ENCODE measurements around the gene AGAP2. TPM values are rescaled to one million over a fixed set of nuclear protein-coding genes. Genes with fewer than 3 reads are reported as not detected.
A peak's percentile ranks its signal among the peaks of the same experiment; 100 is the strongest.

Gene AGAP2
- polyA plus RNA-seq, 1 donor: 2.9 TPM

DNA sequence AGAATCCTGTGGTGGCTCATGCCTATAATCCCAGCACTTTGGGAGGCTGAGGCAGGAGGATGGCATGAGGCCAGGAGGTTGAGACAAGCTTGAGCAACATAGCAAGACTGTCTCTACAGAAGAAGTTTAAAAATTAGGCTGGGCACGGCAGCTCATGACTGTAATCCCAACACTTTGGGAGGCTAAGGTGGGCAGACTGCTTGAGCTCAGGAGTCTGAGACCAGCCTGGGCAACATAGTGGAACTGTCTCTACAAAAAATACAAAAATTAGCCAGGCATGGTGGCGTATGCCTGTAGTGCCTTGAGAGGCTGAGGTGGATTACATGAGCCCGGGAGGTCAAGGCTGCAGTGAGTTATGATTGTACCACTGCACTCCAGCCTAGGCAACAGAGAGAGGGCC, 29.3 kb upstream of the AGAP2 start:
- Histone ChIP-seq H3K27ac (ENCODE audit: low read length) (no peak overlapping the region), H3K9me3 (ENCODE audit: control insufficient read depth, low read depth, low read length) (peaks cover 10% of the 10 kb centered on the region), H3K36me3 (ENCODE audit: control insufficient read depth, insufficient read depth, low read length) (peaks cover 14% of the 10 kb centered on the region), H3K27me3 (ENCODE audit: control insufficient read depth, insufficient read depth, low read length) (peaks cover 45% of the 10 kb centered on the region), H3K4me3 (ENCODE audit: low read length) (no peak overlapping the region), H3K4me1 (ENCODE audit: control insufficient read depth, insufficient read depth, low read length) (peaks cover 28% of the 10 kb centered on the region)
- DNase-seq: no peak
- WGBS (ENCODE audit: insufficient coverage, low lambda C conversion rate): 80% methylated on average over 1 of the region's 3 CpGs

DNA sequence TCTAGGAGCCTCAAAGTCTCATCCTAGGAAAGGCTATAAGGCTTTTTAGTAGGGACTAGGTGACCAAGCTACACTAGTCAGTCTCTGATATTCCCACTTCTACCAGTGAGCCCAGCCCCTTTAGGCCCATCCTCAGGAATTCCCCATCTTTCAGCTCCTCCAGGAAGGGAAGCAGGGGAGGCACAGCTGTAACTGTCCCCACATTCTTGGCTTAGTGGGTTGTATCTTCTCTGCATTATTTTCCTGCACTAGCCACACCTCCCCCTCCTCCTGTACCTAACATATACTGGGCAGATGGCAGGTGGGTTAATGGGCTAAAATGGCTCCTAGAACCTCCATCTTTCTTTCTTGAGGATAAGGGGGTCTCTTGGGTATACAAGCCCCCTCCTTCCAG, 28.8 kb upstream of the AGAP2 start:
- no peak overlapping the region for H3K27ac ChIP-seq (ENCODE audit: low read length)
- no peak overlapping the region for H3K4me3 ChIP-seq (ENCODE audit: low read length)
- H3K36me3 ChIP-seq (ENCODE audit: control insufficient read depth, insufficient read depth, low read length): peaks cover 14% of the 10 kb centered on the region
- peaks cover 10% of the 10 kb centered on the region for H3K9me3 ChIP-seq (ENCODE audit: control insufficient read depth, low read depth, low read length)
- peaks cover 45% of the 10 kb centered on the region for H3K27me3 ChIP-seq (ENCODE audit: control insufficient read depth, insufficient read depth, low read length)
- no peak for DNase-seq
- peaks cover 28% of the 10 kb centered on the region for H3K4me1 ChIP-seq (ENCODE audit: control insufficient read depth, insufficient read depth, low read length)

DNA sequence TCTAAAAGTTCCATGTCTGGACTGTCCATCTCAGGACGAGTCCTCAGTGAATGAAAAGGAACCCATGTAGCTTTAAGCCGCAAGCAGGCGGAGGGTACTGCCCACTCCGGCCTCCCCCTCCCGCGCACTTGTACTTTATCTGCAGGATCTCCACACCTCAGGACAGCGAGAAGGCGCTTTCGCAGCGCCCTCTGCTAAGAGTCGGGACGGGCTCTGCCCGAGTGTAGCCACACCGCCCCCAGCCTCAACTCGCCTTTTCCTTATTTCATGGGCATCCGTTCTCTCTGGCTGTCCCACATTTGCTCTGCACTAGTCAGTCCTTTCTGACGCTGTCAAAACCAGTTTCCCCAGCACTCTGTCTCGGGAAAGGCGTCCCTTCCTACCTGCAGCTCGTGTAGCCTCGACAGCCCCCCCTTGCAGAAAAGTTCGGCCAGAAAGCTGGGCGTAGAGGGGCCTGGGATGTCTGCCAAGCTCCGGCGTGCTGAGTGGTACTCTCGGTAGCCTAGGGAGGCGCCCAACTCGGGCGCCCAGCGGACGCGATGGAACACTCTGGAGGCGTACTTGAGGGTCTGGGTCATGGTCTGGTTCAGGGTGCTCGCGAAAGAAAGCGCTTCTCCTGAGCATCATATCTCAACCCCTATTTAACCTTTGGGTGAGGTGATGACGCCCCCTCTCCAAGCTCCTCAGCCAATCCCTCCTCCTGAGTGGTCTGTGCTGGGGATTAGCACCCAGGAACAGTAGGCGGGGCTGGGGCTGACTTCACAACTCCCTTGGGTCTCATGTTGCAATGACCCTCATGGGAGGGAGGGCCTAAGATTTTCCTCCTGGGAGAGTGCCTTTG, 28.1 kb upstream of the AGAP2 start, which contains the start of gene CYP27B1:
Gene CYP27B1 (minus strand): TSS at position 615 of the 841 bp plus-strand sequence. CDS start 37 bp downstream, at position 578.
- Histone ChIP-seq H3K4me3 (ENCODE audit: low read length) (no peak within 1 kb of the TSS), H3K27me3 (ENCODE audit: control insufficient read depth, insufficient read depth, low read length) (peaks cover 45% of the 10 kb centered on the region), H3K36me3 (ENCODE audit: control insufficient read depth, insufficient read depth, low read length) (peaks cover 14% of the 10 kb centered on the region), H3K4me1 (ENCODE audit: control insufficient read depth, insufficient read depth, low read length) (peaks cover 28% of the 10 kb centered on the region), H3K27ac (ENCODE audit: low read length) (no peak within 1 kb of the TSS), H3K9me3 (ENCODE audit: control insufficient read depth, low read depth, low read length) (peaks cover 10% of the 10 kb centered on the region)
- WGBS (ENCODE audit: insufficient coverage, low lambda C conversion rate): 14% methylated on average over 2 of the region's 38 CpGs
- no peak for DNase-seq

DNA sequence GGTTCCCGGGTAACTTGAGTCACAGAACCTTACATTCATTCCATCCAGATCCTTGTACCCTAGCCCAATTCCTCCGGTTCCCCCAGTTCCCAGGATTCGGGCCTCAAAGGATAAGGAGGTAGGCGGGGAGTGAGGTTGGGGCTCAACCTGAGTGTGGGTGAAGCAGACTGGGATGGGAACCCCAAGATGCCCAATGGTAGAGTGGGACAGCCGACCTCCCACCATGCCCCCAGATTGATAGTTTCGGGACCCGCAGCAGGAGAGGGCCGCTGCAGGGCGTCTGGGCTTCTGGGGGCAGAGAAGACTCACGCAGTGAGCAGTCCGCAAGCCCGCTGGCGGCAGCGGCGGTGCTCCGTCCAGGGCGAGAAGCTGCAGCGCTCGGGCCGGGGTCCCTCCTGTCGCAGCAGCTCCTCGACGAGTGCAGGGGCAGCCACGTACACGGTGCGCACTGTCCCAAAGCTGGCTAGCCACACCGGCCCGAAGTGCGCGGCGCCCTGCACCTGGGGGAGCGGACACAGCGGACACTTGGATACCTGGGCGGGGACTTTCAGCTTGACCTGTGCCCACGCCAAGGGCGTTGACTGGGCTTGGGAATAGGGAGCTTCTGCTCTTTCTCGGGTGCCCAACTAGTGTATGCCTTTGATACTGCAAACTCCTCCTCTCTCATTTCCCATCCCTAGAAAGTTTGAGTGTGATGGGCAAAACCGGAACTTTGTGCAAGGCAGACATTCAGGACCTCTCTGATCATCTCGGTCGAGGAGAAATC, 27.3 kb upstream of the AGAP2 start:
- Histone ChIP-seq H3K36me3 (ENCODE audit: control insufficient read depth, insufficient read depth, low read length) (peaks cover 14% of the 10 kb centered on the region), H3K27me3 (ENCODE audit: control insufficient read depth, insufficient read depth, low read length) (peaks cover 45% of the 10 kb centered on the region), H3K4me1 (ENCODE audit: control insufficient read depth, insufficient read depth, low read length) (peaks cover 24% of the 10 kb centered on the region), H3K27ac (ENCODE audit: low read length) (no peak overlapping the region), H3K9me3 (ENCODE audit: control insufficient read depth, low read depth, low read length) (peaks cover 10% of the 10 kb centered on the region), H3K4me3 (ENCODE audit: low read length) (peak overlapping the region; percentile 47)
- no peak for DNase-seq
- WGBS (ENCODE audit: insufficient coverage, low lambda C conversion rate): 0% methylated on average over 1 of the region's 40 CpGs

DNA sequence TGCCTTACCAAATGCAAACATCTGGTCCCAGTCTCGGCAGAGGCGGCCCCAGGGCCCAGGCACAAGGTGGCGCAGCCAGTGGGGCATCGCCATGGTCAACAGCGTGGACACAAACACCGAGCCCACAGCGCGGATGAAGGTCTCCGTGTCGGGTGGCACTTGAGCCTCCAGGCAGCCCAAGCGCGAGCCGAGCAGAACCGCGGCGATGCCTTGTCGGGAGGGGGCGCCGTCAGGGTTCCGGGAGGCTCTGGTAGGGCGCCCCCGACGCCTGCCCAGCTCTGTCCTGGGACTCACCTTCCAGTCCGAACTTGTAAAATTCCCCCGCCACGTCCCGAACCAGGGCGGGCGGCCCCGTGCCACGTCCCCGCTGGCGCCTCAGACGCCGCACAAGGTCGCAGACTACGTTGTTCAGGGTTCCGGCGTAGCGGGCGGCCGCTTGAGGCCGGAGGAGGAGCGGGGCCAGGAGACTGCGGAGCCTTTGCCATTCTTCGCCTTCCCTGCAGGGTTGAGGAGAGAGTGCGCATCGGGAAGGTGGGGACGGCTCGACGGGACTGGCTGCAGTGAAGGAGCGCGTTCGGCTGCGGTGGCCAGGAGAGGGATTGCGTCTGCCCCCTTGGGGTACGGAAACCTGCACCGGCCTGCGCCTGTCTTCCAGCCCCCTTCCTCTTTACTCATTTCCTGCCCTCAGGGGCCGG, 26.6 kb upstream of the AGAP2 start:
- WGBS (ENCODE audit: insufficient coverage, low lambda C conversion rate): no CpG with 5 or more reads among the region's 60 CpGs
- Histone ChIP-seq H3K9me3 (ENCODE audit: control insufficient read depth, low read depth, low read length) (peaks cover 10% of the 10 kb centered on the region), H3K27me3 (ENCODE audit: control insufficient read depth, insufficient read depth, low read length) (peaks cover 45% of the 10 kb centered on the region), H3K4me3 (ENCODE audit: low read length) (peak overlapping the region; percentile 47), H3K27ac (ENCODE audit: low read length) (no peak overlapping the region), H3K4me1 (ENCODE audit: control insufficient read depth, insufficient read depth, low read length) (peaks cover 20% of the 10 kb centered on the region), H3K36me3 (ENCODE audit: control insufficient read depth, insufficient read depth, low read length) (peaks cover 14% of the 10 kb centered on the region)
- peak in 1 of 2 donors; percentile 59 for DNase-seq

DNA sequence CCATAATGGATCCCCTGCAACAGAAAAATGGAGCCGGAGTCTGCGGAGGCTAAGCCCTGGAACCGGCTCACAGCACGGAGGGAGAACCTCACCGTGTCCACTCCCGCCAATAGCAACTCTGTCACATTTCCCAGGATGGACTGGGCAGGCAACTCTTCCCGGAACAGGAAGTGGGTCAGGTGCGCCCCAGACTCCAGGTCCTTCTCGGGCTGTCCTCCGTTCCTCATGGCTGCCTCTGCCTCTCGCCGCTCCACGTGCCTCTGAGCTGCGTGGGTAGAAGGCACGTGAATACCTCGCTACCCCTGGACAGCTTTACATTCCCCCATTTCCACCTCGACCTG, 26.1 kb upstream of the AGAP2 start:
- Histone ChIP-seq H3K9me3 (ENCODE audit: control insufficient read depth, low read depth, low read length) (peaks cover 10% of the 10 kb centered on the region), H3K4me1 (ENCODE audit: control insufficient read depth, insufficient read depth, low read length) (peaks cover 20% of the 10 kb centered on the region), H3K4me3 (ENCODE audit: low read length) (peak overlapping the region; percentile 47), H3K27me3 (ENCODE audit: control insufficient read depth, insufficient read depth, low read length) (peaks cover 45% of the 10 kb centered on the region), H3K27ac (ENCODE audit: low read length) (no peak overlapping the region), H3K36me3 (ENCODE audit: control insufficient read depth, insufficient read depth, low read length) (peaks cover 13% of the 10 kb centered on the region)
- WGBS (ENCODE audit: insufficient coverage, low lambda C conversion rate): no CpG with 5 or more reads among the region's 17 CpGs
- DNase-seq: no peak

DNA sequence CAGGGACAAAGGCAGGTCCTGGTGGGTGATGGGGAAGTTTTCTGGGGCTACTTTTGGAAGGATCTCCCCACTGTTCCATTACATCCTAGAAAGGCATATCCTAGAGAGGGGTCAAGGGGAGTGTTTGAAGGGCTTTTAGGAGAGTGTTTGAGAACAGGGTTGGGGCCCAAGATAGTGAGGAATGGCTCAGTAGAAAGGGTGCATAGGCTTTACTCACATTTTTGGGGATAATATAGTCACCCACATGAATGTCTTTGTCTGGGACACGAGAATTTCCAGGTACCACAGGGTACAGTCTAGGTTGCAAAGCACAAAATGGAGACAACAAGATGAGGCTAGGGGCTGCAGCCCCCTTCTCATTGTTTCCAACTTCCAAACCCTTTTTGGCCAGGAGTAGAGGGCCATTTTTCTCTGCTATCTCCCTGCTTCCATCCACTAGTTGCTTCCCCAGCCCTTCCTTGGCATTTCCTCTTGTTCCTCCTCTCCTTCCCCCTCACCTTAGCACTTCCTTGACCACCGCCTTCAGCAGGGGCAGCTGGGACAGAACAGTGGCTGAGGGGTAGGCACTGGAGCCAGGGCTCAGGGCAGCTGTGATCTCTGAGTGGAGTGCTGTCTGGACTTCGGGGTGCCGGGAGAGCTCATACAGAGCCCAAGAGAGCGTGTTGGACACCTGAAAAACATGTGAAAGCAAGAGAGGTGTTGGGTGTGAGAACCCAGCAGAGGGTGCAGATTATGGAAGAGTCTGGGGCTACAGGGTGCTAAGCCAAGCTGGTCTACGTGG, 25.5 kb upstream of the AGAP2 start:
- Histone ChIP-seq H3K36me3 (ENCODE audit: control insufficient read depth, insufficient read depth, low read length) (peaks cover 12% of the 10 kb centered on the region), H3K27me3 (ENCODE audit: control insufficient read depth, insufficient read depth, low read length) (peaks cover 45% of the 10 kb centered on the region), H3K4me3 (ENCODE audit: low read length) (peak overlapping the region; percentile 47), H3K9me3 (ENCODE audit: control insufficient read depth, low read depth, low read length) (peaks cover 10% of the 10 kb centered on the region), H3K4me1 (ENCODE audit: control insufficient read depth, insufficient read depth, low read length) (peaks cover 20% of the 10 kb centered on the region), H3K27ac (ENCODE audit: low read length) (no peak overlapping the region)
- DNase-seq: no peak
- 80% methylated on average over 1 of the region's 6 CpGs for WGBS (ENCODE audit: insufficient coverage, low lambda C conversion rate)

DNA sequence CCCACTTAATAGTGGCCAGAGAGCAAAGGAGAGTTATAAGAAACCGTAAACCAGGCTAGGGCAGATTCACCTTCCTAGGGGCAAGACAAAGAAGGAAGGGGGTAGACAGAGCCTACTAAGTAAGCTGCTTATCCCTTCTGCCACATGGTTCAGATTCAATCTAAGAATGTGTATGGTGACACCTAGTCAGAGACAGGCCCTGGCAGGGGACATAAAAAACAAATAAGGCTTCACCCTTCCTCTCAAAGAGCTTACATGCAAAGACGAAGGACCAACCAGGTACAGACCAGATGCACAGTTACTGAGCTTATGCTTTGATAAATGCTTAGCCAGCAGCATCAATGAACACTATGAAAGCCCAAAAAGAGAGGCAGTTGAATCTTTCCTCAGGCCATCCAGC, 23.9 kb upstream of the AGAP2 start:
- Histone ChIP-seq H3K36me3 (ENCODE audit: control insufficient read depth, insufficient read depth, low read length) (peaks cover 18% of the 10 kb centered on the region), H3K4me3 (ENCODE audit: low read length) (no peak overlapping the region), H3K9me3 (ENCODE audit: control insufficient read depth, low read depth, low read length) (peaks cover 13% of the 10 kb centered on the region), H3K4me1 (ENCODE audit: control insufficient read depth, insufficient read depth, low read length) (peaks cover 20% of the 10 kb centered on the region), H3K27me3 (ENCODE audit: control insufficient read depth, insufficient read depth, low read length) (peaks cover 42% of the 10 kb centered on the region), H3K27ac (ENCODE audit: low read length) (no peak overlapping the region)
- WGBS (ENCODE audit: insufficient coverage, low lambda C conversion rate): no CpG with 5 or more reads among the region's 2 CpGs
- DNase-seq: no peak

DNA sequence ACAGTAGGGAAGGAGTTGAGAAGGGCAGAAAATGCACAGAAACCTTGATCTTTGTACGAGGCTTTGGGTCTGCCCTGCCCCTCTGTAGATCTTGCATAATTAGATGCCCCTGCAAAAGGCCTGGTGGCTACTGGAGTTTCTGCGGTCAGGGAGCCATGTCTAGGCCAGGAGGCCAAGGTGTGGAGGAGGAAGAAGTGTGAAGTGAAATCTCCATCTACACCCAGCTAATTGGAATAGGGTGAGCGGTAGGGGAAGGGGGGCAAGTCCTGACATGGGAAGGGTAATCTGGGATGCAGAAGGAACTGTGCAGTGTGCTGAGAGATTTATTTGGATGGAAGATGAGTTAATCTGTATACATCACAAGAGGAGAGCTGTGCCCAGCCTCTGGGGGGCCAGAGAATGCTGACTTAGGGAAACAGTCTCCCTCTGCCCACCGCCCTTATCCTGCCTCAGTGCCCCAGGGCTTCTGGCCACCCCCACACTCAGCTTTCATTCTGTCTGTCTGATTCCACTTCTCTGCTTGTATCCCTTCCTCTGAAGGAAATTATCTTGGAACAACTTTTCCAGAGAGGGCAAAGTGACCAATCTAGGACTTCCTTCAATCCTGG, 23.0 kb upstream of the AGAP2 start:
- Histone ChIP-seq H3K27me3 (ENCODE audit: control insufficient read depth, insufficient read depth, low read length) (peaks cover 32% of the 10 kb centered on the region), H3K36me3 (ENCODE audit: control insufficient read depth, insufficient read depth, low read length) (peaks cover 18% of the 10 kb centered on the region), H3K9me3 (ENCODE audit: control insufficient read depth, low read depth, low read length) (peaks cover 13% of the 10 kb centered on the region), H3K27ac (ENCODE audit: low read length) (no peak overlapping the region), H3K4me1 (ENCODE audit: control insufficient read depth, insufficient read depth, low read length) (peaks cover 14% of the 10 kb centered on the region), H3K4me3 (ENCODE audit: low read length) (no peak overlapping the region)
- no peak for DNase-seq
- no CpG with 5 or more reads among the region's 4 CpGs for WGBS (ENCODE audit: insufficient coverage, low lambda C conversion rate)

All from large intestine (tissue), 3 donors.